ENCODE data around the gene DLX6. TPM values are rescaled to one million over a fixed set of nuclear protein-coding genes. Genes with fewer than 3 reads are reported as not detected.

Gene DLX6
- polyA plus RNA-seq, 2 donors = 0.06 TPM; not detected in 1

DNA sequence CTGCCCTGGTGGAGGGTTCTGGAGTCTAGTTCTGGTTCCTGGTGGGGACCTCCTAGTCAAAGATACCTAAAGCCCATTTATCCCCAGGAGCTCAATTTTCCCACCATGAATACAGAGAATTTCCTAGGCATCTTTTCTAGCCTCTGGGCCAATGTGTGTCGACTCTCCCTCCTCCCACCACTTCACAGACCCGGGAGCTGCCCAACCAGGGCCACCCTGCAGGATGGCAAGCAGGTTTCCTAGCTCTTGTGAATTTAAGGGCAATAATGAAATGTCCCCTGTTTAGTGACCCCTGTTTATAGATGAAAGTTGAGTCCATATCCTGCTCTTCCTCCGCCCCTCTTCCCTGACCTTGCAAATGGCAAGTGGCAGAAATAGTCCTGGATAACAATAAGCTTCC lies 9.9 kb downstream of the DLX6 start:
- no peak overlapping the region for H3K4me3 ChIP-seq (ENCODE audit: low read depth in 1 of 2, low read length in 2 of 2)
- peaks cover 17 to 34% of the 10 kb centered on the region in 2 donors for H3K27me3 ChIP-seq (ENCODE audit: control insufficient read depth in 1 of 2, insufficient read depth in 2 of 2, low read length in 2 of 2)
- H3K27ac ChIP-seq (ENCODE audit: low read depth in 2 of 2, low read length in 1 of 2) = no peak overlapping the region
- WGBS, 2 donors = 10 to 18% methylated on average over 3 of the region's 3 CpGs
- H3K9me3 ChIP-seq (ENCODE audit: control insufficient read depth in 2 of 2, insufficient read depth in 1 of 2, low read depth in 1 of 2, low read length in 1 of 2) = peaks cover 0 to 3% of the 10 kb centered on the region in 2 donors
- no peaks in the 10 kb centered on the region for H3K36me3 ChIP-seq (ENCODE audit: control insufficient read depth in 2 of 2, insufficient read depth in 2 of 2, low read length in 1 of 2)
- H3K4me1 ChIP-seq (ENCODE audit: control insufficient read depth in 2 of 2, insufficient read depth in 2 of 2, low read length in 1 of 2) = peaks cover 0 to 15% of the 10 kb centered on the region in 2 donors

DNA sequence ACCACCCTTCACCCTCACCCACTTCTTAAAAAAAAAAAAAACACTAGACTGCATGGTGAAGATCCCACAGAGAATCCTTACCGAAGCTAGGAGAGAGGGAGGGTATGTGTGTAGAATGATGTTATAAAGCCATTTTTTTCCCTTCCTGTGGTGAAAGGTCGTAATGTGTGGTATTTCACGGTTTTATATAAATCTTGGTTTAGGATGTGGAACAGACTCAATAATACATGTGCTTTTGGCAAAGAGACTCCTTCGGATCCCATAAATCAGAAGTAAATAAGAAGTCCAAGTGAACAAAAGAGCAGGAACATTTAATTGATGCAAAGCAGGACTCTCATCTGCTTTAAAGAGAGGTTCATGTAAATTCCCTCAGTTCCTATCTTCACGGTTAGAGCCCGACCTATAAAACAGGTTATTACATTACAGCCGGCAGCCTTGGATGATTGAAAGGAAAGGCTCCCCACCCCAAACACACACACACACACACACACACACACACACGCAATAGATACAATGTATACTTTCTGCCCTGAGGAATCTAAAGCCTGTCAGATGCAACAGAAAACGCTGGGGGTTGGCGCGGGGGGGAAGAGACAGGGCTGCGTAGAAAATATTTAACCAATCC lies 10.5 kb downstream of the DLX6 start:
- H3K9me3 ChIP-seq (ENCODE audit: control insufficient read depth in 2 of 2, insufficient read depth in 1 of 2, low read depth in 1 of 2, low read length in 1 of 2) = peaks cover 0 to 3% of the 10 kb centered on the region in 2 donors
- no peaks in the 10 kb centered on the region for H3K36me3 ChIP-seq (ENCODE audit: control insufficient read depth in 2 of 2, insufficient read depth in 2 of 2, low read length in 1 of 2)
- H3K4me1 ChIP-seq (ENCODE audit: control insufficient read depth in 2 of 2, insufficient read depth in 2 of 2, low read length in 1 of 2) = peaks cover 0 to 15% of the 10 kb centered on the region in 2 donors
- H3K4me3 ChIP-seq (ENCODE audit: low read depth in 1 of 2, low read length in 2 of 2) = no peak overlapping the region
- 5 to 8% methylated on average over 12 of the region's 12 CpGs for WGBS, 2 donors
- H3K27me3 ChIP-seq (ENCODE audit: control insufficient read depth in 1 of 2, insufficient read depth in 2 of 2, low read length in 2 of 2) = peaks cover 17 to 38% of the 10 kb centered on the region in 2 donors
- H3K27ac ChIP-seq (ENCODE audit: low read depth in 2 of 2, low read length in 1 of 2) = no peak overlapping the region

DNA sequence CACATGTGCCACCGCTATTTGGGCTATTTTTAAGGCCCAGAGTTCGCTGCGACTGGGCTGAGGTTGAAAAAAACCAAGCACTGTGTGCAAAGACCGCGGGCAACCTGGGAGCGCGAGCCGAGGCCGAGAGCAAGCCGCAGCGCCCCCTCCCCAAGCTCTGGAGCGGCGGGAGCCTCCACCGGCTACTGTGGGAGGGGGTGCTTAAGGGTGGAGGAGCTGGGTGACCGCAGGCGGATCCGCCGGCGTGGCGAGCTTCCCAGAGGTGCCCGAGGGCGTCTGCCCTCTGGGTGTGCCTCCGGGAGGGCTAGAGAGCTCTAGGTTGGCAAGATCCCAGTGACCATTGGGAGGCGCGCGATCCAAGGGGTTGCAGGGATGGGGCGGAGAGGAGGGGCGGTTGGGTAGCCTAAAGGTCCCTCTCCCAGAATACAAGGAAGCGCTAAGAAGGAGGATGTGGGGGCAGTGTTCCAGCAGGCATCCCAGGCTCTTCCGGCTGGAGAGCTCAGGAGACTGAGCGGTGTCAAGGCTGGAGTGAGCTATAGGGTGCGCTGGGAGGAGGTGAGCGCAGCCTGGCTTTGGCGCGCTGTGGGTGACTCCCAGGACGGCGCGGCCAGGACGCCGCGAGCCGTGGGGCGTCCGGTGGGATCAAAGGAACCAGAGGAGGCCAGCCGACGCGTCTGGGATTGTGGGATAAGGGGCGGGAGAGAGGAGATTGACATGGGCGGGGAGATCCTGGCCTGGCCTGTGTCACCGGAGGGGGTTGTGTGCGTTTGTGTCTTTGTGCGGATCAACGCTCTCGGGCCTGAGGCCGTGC lies 11.2 kb downstream of the DLX6 start:
- peaks cover 0 to 15% of the 10 kb centered on the region in 2 donors for H3K4me1 ChIP-seq (ENCODE audit: control insufficient read depth in 2 of 2, insufficient read depth in 2 of 2, low read length in 1 of 2)
- peaks cover 0 to 6% of the 10 kb centered on the region in 2 donors for H3K9me3 ChIP-seq (ENCODE audit: control insufficient read depth in 2 of 2, insufficient read depth in 1 of 2, low read depth in 1 of 2, low read length in 1 of 2)
- WGBS, 2 donors = 3 to 5% methylated on average over 51 to 55 of the region's 55 CpGs
- H3K27ac ChIP-seq (ENCODE audit: low read depth in 2 of 2, low read length in 1 of 2) = no peak overlapping the region
- H3K4me3 ChIP-seq (ENCODE audit: low read depth in 1 of 2, low read length in 2 of 2) = no peak overlapping the region
- H3K27me3 ChIP-seq (ENCODE audit: control insufficient read depth in 1 of 2, insufficient read depth in 2 of 2, low read length in 2 of 2) = peaks cover 17 to 43% of the 10 kb centered on the region in 2 donors
- H3K36me3 ChIP-seq (ENCODE audit: control insufficient read depth in 2 of 2, insufficient read depth in 2 of 2, low read length in 1 of 2) = no peaks in the 10 kb centered on the region

DNA sequence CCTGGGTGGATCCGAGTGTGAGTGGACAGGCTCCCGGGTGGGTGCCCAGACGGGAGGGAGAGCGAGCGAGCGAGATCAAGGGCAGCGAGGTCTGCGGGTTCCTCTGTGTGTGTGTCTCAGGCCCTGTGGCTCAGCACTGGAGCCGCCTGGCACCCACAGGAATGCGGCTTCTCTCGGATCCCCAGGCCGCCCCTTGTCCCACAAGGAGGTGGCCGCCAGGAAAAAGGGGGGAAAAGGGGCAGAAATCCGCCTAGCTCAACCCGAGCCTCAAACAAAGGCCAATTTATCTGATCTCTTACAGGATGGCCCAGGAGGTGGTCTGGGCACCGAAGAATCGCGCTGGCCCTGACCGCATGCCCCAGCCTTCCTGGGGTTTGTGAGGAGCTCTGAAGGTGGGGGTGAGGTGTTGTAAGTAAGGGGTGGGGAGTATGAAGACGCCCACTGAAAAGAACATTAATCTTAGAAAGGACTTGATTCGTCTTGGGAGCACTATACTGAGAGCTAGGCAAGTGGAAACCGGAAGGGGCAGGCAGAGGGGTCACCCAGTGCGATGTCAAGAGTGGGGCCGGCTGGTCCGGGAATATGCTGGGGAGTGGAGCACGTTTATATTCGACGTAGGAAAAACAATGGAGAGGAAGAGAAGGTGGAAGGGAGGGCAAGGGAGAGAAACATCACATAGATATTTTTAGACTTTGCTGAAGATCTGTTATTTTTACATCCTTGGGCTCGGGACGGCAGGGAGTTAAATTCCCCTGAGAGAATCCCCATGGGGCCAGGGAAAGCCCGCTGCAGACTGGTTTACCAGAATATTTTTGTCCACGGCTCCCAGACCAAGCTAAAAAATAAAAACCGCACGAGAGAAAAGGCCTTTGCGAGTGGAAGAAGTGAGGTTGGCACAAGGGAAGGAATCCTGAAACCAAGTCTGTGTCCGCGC lies 12.1 kb downstream of the DLX6 start:
- peaks cover 15 to 41% of the 10 kb centered on the region in 2 donors for H3K27me3 ChIP-seq (ENCODE audit: control insufficient read depth in 1 of 2, insufficient read depth in 2 of 2, low read length in 2 of 2)
- H3K36me3 ChIP-seq (ENCODE audit: control insufficient read depth in 2 of 2, insufficient read depth in 2 of 2, low read length in 1 of 2) = no peaks in the 10 kb centered on the region
- H3K9me3 ChIP-seq (ENCODE audit: control insufficient read depth in 2 of 2, insufficient read depth in 1 of 2, low read depth in 1 of 2, low read length in 1 of 2) = peaks cover 0 to 6% of the 10 kb centered on the region in 2 donors
- H3K27ac ChIP-seq (ENCODE audit: low read depth in 2 of 2, low read length in 1 of 2) = no peak overlapping the region
- WGBS, 2 donors = 12 to 18% methylated on average over 37 of the region's 37 CpGs
- peaks cover 0 to 15% of the 10 kb centered on the region in 2 donors for H3K4me1 ChIP-seq (ENCODE audit: control insufficient read depth in 2 of 2, insufficient read depth in 2 of 2, low read length in 1 of 2)
- H3K4me3 ChIP-seq (ENCODE audit: low read depth in 1 of 2, low read length in 2 of 2) = no peak overlapping the region

DNA sequence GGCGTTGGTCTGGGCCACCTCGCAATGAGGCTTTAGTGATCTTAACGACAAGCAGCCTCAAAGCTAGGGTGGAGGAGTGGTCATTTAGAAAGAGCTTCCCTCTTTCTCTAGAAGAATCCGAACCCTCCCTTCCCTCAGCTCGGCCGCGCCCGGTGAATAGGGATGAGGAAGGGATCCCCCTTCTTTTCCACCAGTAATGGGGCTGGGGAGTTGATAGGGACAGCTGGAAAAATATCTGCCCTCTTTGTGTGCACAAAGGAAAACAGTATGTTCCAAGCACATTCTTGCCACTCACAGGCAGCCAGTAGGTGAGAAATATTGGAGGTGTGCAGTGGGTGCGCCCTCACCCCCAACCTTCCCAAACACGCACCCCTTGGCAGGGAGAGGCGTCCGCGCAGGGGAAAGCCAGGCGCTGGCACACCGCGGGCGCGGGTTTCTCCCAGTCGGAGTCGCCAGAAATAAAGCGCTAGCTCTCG lies 12.8 kb downstream of the DLX6 start:
- Histone ChIP-seq H3K9me3 (ENCODE audit: control insufficient read depth in 2 of 2, insufficient read depth in 1 of 2, low read depth in 1 of 2, low read length in 1 of 2) (peaks cover 0 to 6% of the 10 kb centered on the region in 2 donors), H3K27ac (ENCODE audit: low read depth in 2 of 2, low read length in 1 of 2) (no peak overlapping the region), H3K27me3 (ENCODE audit: control insufficient read depth in 1 of 2, insufficient read depth in 2 of 2, low read length in 2 of 2) (peaks cover 10 to 40% of the 10 kb centered on the region in 2 donors), H3K36me3 (ENCODE audit: control insufficient read depth in 2 of 2, insufficient read depth in 2 of 2, low read length in 1 of 2) (no peaks in the 10 kb centered on the region), H3K4me1 (ENCODE audit: control insufficient read depth in 2 of 2, insufficient read depth in 2 of 2, low read length in 1 of 2) (peaks cover 0 to 17% of the 10 kb centered on the region in 2 donors), H3K4me3 (ENCODE audit: low read depth in 1 of 2, low read length in 2 of 2) (no peak overlapping the region)
- 3 to 10% methylated on average over 22 of the region's 22 CpGs for WGBS, 2 donors

DNA sequence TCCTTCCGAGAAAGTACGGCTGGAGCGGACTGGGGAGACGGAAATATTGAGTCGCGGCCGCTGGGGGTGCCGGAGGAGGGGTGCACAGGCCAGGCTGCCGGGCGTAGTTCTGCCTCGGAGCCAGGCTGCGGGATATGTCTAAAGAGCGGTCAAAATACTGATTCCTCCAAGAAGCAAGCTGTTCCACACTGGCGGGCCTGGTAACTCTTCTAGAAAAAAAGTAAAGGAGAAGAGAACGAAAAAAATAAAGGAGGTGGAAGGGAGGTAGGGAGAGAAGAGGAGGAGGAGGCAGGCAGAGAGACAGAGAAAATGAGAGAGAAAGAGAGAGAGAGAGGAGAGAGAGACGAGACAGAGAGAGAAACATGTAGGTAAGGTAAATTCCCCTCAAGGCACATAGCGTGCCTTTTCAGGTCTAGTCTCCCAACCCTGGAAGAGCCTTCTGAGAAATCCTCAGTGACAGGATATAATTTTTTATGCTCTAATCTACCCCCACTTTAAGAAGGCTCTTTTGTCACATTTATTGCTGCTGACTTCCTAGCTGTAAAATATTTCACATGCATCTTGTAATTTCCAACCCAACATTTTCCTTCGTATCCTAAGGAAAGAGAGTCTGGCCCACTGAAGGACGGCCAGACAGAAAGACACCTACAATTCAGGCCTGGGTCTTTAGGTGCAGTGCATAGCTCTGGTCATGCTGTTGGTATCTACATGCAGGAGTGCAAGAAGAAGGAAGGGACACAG lies 13.6 kb downstream of the DLX6 start:
- Histone ChIP-seq H3K4me1 (ENCODE audit: control insufficient read depth in 2 of 2, insufficient read depth in 2 of 2, low read length in 1 of 2) (peaks cover 0 to 18% of the 10 kb centered on the region in 2 donors), H3K27me3 (ENCODE audit: control insufficient read depth in 1 of 2, insufficient read depth in 2 of 2, low read length in 2 of 2) (peaks cover 10 to 45% of the 10 kb centered on the region in 2 donors), H3K27ac (ENCODE audit: low read depth in 2 of 2, low read length in 1 of 2) (no peak overlapping the region), H3K4me3 (ENCODE audit: low read depth in 1 of 2, low read length in 2 of 2) (no peak overlapping the region), H3K36me3 (ENCODE audit: control insufficient read depth in 2 of 2, insufficient read depth in 2 of 2, low read length in 1 of 2) (no peaks in the 10 kb centered on the region), H3K9me3 (ENCODE audit: control insufficient read depth in 2 of 2, insufficient read depth in 1 of 2, low read depth in 1 of 2, low read length in 1 of 2) (peaks cover 0 to 6% of the 10 kb centered on the region in 2 donors)
- WGBS, 2 donors = 16 to 32% methylated on average over 19 of the region's 19 CpGs

DNA sequence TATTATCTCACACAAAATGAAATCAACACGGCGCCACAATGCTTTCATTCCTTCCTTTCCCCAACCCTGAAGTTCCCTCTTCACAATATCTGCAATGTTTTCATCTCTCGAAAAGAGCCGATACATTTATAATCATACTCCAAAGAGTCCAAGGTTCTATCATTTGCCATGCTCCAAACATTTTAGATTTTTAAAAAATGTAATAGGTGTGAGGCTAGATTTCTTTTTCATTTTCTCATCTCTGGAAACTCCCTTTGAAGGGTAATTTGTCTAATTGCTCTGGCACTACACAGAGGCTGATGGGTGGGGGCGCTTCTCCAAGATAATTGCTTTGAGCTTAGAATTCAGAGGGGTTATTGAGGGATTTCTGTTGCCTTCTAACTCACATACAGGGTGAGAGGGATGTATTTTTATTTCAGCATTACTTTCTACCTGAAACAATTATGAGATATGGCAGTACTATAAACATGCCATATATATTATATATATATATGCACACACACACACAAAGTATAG lies 14.4 kb downstream of the DLX6 start:
- no peaks in the 10 kb centered on the region for H3K36me3 ChIP-seq (ENCODE audit: control insufficient read depth in 2 of 2, insufficient read depth in 2 of 2, low read length in 1 of 2)
- peaks cover 2 to 21% of the 10 kb centered on the region in 2 donors for H3K4me1 ChIP-seq (ENCODE audit: control insufficient read depth in 2 of 2, insufficient read depth in 2 of 2, low read length in 1 of 2)
- H3K4me3 ChIP-seq (ENCODE audit: low read depth in 1 of 2, low read length in 2 of 2) = no peak overlapping the region
- H3K27me3 ChIP-seq (ENCODE audit: control insufficient read depth in 1 of 2, insufficient read depth in 2 of 2, low read length in 2 of 2) = peaks cover 9 to 46% of the 10 kb centered on the region in 2 donors
- no peak overlapping the region for H3K27ac ChIP-seq (ENCODE audit: low read depth in 2 of 2, low read length in 1 of 2)
- peaks cover 0 to 6% of the 10 kb centered on the region in 2 donors for H3K9me3 ChIP-seq (ENCODE audit: control insufficient read depth in 2 of 2, insufficient read depth in 1 of 2, low read depth in 1 of 2, low read length in 1 of 2)
- 29 to 50% methylated on average over 5 of the region's 5 CpGs for WGBS, 2 donors

DNA sequence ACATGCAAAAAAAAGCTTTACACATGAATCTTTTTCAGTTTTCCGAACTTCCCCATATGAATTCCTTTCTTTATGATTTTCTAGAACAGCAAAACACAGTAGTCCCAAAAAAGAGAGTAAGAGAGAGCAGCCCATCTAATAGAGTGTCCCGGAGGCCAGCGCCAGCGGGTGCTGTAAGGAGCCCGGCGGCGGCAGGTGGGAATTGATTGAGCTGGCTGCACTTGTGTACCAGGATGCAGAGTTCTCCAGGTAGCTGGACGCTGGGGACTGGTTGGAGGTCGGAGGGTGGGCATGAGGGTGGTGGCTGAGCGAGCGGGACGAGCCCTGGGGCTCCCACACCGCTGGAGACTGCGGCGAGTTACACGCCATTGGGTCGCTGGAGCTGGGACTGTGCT lies 15.2 kb downstream of the DLX6 start:
- Histone ChIP-seq H3K27ac (ENCODE audit: low read depth in 2 of 2, low read length in 1 of 2) (no peak overlapping the region), H3K27me3 (ENCODE audit: control insufficient read depth in 1 of 2, insufficient read depth in 2 of 2, low read length in 2 of 2) (peaks cover under 1 to 41% of the 10 kb centered on the region in 2 donors), H3K36me3 (ENCODE audit: control insufficient read depth in 2 of 2, insufficient read depth in 2 of 2, low read length in 1 of 2) (no peaks in the 10 kb centered on the region), H3K4me3 (ENCODE audit: low read depth in 1 of 2, low read length in 2 of 2) (no peak overlapping the region), H3K4me1 (ENCODE audit: control insufficient read depth in 2 of 2, insufficient read depth in 2 of 2, low read length in 1 of 2) (peaks cover 2 to 24% of the 10 kb centered on the region in 2 donors), H3K9me3 (ENCODE audit: control insufficient read depth in 2 of 2, insufficient read depth in 1 of 2, low read depth in 1 of 2, low read length in 1 of 2) (peaks cover 0 to 6% of the 10 kb centered on the region in 2 donors)
- WGBS, 2 donors = 22 to 46% methylated on average over 17 of the region's 17 CpGs

All from esophagus (tissue), 2 donors.